ENCODE results near the gene METTL17.
"Not testable (repeated sequence)": the region's sequence is repeated elsewhere in the genome, so short reads cannot be mapped to it uniquely, and the experiment has no call there.

The METTL17 gene

GRCh38 chr14:21025371-21026273, 35.8 kb downstream of the METTL17 start:
- peak; percentile 40 for DNase-seq

DNA sequence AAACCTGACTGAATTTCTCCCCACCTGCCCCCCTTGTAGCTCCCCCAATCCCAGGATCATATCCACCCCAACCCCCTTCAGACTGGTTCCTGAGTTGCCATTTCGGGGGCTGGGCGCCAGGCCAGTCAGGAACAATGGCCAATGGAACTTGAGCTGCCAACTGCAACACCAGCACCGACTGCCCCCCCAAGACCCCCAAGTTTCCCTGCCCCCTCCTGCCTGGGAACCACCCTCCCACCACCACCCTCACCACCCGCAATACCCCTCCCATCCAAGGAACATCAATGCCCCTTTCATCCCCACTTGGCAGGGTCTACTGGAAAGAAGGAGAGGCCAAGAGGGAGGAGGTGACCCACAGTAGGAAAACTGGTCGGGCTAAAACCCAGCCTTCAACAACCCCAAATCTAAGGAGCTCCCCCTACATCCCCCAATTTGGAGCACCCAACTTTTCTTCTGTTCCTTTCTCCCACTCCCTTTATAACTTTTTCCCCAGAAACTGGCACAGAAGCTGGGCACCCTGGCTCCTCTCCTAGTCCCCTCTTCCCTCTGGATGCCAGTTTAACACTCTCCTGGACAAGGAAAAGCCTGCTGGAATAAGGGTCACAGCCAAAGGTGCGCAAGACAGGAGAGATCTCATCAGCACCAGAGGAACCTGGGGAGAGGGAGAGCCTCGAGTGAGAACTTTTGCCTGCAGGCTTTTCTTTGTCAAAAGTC, 36.7 kb downstream of the METTL17 start:
- no peak for DNase-seq

- no peak for DNase-seq
Observed at GRCh38 chr14:21026988-21027315, 37.2 kb downstream of the METTL17 start.

- no peak for DNase-seq
Observed at GRCh38 chr14:21029917-21030316, 40.1 kb downstream of the METTL17 start, which contains the start of gene TPPP2. Gene TPPP2, plus strand, starts transcription at chr14:21030217. Its CDS starts 365 bp downstream, at chr14:21030582.

DNA sequence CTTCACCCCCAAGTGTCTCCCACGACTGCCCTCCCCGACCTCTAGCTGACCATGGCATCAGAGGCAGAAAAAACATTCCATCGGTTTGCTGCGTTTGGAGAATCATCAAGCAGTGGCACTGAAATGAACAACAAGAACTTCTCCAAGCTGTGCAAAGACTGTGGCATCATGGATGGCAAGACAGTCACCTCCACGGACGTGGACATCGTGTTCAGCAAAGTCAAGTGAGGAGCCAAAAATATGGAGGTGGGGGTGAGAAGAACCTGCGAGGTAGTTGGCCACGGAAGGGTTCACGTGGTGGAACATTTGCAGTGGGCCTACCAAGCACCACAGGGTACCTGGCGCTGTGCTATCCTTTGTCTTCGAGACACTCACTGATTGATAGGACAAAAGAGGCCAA, 40.8 kb downstream of the METTL17 start:
- no peak for DNase-seq

DNA sequence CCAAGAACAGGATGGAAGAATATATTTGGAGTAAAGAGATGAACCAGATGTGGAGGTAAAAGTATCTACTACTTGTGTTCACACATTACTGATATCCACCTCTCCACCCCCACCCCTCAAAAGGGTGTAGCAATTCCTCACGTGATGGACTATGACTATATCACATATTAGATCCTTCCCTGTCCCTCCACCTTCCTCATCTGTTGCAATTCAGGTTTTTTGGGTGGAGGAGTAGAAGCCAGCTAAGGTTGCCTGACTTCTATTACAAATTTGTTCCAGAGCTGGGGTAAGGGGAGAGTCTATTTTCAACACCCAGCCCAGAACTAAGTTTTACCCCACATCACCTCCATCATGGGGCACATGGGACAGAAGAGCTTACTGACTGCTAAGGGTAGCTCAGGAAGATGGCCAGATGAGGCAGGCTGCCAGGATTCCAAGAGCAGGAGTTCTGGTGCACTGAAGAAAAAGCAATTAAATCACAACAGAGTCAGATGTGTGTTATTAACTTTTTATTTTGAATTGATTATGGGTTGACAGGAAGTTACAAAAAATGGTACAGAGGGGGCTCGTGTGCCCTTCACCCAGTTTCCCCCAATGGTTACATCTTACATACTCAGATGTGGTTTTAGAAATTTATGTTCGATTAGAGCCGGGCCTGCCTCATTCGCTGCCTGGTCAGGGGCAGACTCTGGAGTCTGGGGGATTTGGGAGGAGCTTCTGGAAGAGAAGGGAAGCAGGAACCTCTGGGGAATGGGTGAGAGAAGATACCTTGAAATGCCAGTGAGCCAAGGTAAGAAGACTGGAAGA, 42.7 kb downstream of the METTL17 start:
- no peak for DNase-seq

GRCh38 chr14:21033133-21033698, 43.4 kb downstream of the METTL17 start:
- no peak for DNase-seq

DNA sequence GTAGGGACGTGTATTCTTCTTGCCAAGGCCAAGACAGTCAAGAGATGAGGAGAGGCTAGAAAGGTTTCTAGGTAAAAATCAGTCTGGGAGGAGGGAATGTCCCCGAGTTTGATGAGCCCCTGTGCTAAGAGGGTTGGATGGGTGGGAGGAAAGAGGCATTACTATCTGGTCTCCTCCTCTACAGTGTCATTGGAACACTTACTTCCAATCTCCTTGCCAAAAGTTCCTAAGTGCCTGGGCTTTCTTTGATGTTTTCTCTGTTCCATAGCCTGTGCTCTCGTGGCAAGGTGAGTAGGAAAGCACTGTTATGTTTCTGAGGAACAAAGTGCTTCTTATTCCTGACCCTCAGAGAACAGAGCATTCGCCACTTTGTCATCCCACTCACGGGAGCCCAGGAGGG, 44.9 kb downstream of the METTL17 start, which contains the start of gene RNASE13:
Gene RNASE13 (minus strand): TSS at position 101 of the 400 bp plus-strand sequence. CDS start 519 bp downstream, outside the sequence.
- DNase-seq, result no peak

- DNase-seq, result no peak
Observed at GRCh38 chr14:21036751-21037150, 47.0 kb downstream of the METTL17 start.

DNA sequence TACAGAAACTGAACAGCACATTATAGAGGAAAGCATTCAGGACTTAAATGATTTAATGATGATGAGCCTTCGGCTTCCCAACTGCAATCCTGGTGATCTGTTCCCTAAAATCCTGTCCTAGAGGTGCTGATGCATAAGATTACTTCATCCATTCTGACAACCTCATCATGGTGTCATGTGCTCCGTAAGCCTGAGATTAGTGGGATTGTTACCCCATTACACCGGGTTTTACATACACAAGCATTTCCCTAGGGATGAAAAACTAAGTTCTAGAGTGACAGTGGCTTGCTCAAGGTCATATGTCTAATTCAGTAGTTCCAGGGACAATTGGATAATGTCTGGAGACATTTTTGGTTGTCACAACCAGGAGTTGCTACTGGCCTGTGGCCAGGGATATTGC, 47.4 kb downstream of the METTL17 start:
- DNase-seq, result no peak

DNA sequence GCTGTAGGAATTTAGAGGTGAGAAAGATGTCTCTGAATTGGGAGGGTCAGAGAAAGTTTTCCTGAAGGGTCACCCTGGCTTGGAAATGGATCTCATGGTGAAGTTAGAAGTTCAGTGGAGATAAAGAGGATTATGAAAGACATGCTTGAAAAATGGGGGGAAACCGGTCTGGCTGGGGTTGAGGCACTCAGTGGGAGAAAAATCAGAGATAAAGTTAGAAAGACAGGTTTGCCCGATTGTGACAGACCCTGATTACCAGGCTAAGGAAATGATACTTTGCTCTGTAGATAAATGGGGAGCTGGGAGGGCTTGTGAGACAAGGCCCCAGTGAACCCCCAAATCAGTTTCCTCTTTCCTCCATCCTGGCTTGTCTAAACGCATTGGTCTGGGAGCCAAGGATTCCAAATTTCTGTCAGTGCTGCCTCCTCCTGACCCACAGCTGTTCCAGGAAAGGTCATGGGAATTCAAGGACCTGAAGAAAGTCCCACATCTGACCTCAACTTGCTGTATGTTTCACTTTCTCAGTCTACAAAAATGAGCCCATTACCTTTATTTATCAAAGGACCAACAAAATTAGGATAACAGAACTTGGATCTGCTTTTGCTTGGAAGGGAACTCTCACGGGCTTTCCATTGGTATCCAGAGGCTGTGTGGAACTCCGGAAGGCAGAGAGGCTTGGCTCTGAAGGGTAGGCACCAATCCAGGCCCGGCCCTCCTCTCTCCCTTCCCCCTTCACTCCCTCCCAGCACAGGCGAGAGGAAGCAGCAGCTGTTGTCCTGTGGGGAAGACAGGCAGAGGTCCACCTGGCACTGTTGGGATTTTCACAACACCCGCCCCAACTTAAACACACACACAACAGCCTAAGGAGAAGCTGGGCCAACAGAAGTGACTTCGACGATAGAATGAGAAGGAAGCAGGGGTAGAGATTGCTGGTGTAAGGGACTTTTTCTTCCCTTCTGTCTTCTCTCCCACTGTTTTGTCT, 49.0 kb downstream of the METTL17 start:
- DNase-seq, result peak; percentile 67

- DNase-seq, result peak; percentile 56
Observed at GRCh38 chr14:21039585-21040369, 50.0 kb downstream of the METTL17 start.

- DNase-seq, result no peak
Observed at GRCh38 chr14:21040370-21040925, 50.7 kb downstream of the METTL17 start.

DNA sequence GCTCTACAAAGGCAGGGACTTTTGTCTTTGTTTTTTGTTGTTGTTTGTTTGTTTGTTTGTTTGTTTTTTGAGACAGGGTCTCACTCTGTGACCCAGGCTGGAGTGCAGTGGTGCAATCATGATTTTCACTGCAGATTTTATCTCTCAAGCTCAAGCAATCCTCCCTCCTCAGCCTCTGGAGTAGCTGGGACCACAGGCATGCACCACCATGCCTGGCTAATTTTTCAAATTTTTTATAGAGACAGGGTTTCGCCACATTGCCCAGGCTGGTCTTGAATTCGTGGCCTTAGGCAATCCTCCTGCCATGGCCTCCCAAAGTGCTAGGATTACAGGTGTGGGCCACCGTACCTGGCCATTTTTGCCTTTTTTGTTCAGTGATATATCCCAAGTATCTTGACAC, 51.2 kb downstream of the METTL17 start:
- not testable (repeated sequence) for DNase-seq

GRCh38 chr14:21041676-21042433, 52.1 kb downstream of the METTL17 start, which contains the start of gene RNASE7:
Gene RNASE7, plus strand, starts transcription at chr14:21042362. Its CDS starts 631 bp downstream, at chr14:21042993.
- no peak for DNase-seq

DNA sequence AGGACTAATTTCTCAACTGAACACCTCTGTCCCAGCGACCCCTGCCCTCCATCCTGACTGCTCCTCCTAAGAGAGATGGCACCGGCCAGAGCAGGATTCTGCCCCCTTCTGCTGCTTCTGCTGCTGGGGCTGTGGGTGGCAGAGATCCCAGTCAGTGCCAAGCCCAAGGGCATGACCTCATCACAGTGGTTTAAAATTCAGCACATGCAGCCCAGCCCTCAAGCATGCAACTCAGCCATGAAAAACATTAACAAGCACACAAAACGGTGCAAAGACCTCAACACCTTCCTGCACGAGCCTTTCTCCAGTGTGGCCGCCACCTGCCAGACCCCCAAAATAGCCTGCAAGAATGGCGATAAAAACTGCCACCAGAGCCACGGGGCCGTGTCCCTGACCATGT, 53.1 kb downstream of the METTL17 start:
- no peak for DNase-seq

DNA sequence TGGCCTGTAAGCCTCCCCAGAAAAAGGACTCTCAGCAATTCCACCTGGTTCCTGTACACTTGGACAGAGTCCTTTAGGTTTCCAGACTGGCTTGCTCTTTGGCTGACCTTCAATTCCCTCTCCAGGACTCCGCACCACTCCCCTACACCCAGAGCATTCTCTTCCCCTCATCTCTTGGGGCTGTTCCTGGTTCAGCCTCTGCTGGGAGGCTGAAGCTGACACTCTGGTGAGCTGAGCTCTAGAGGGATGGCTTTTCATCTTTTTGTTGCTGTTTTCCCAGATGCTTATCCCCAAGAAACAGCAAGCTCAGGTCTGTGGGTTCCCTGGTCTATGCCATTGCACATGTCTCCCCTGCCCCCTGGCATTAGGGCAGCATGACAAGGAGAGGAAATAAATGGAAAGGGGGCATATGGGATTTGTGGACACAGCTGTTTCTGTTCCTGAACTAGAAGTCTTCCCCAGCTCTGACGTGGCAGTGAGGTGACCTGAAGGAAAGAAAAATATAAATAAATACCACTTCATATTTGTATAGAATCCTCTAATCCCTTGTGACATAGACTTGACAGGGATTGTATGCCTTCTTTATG, 53.7 kb downstream of the METTL17 start:
- peak; percentile 12 for DNase-seq

DNA sequence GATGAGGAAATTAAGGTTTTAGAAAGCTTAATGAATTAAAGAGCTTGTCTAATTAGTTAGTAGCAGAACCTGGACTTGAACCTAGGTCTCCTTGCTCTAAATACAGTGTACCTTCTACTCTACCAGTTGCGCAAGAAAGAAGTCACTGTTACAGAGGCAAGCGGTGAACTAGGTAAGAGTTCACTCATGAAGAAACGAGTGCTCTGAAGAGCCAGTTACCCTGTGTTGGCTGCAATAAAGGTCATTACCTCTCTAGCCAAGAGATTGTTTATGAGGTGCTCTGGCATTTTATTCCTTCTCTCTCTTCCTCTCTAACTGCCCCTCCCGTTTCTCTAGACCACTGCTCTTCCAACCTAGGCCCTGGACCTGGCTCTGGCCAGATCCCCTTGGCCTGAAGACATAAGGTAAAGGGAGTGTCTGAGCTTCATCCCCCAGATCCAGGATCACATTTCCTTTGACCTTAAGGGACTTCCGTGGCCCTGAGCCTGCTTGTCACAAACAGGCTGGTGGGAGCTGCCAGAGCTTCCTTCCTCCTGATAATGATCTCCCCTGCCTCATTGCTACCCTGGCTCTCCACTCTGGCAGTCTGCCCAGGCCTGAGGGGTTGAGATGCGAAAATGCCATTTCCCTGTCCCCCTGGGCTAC, 54.3 kb downstream of the METTL17 start:
- DNase-seq, result peak; percentile 22

Measured in NCI-H69 (cell line).